GM12878 (cell line): Measurements from ENCODE around the gene YTHDF1.

Experiments used
- CREM ChIP-seq: IDR thresholded peaks from 2 replicates; pipeline ENCODE4 v1.6.1; 2014; ENCODE audit warnings: antibody characterized with exemption, low read depth
- ETV6 ChIP-seq, 2 experiments: fragments of 450-650 bp in 1 of 2; IDR thresholded peaks in 1 of 2; conservative IDR thresholded peaks in 1 of 2; 2 replicates each; pipeline ENCODE4 v1.6.1; 2014; ENCODE audit warnings: antibody characterized with exemption in 1 of 2, borderline replicate concordance in 1 of 2, low read depth in 1 of 2, mild to moderate bottlenecking in 1 of 2, moderate library complexity in 1 of 2
- EZH2 ChIP-seq: IDR thresholded peaks from 2 replicates; pipeline ENCODE4 v1.6.1; 2012; ENCODE audit warnings: low read depth, mild to moderate bottlenecking, control low read depth, inconsistent platforms, low read length, borderline replicate concordance; ENCODE audit not compliant: control insufficient read depth
- HDGF ChIP-seq: fragments of 450-650 bp; IDR thresholded peaks from 2 replicates; pipeline ENCODE4 v1.6.1; 2016; ENCODE audit warnings: antibody characterized with exemption
- NBN ChIP-seq: fragments of 450-650 bp; IDR thresholded peaks from 2 replicates; pipeline ENCODE4 v1.6.1; 2016
- POLR2A ChIP-seq: IDR thresholded peaks from 2 replicates; pipeline ENCODE4 v1.6.1; 2011; ENCODE audit warnings: low read depth, mild to moderate bottlenecking, low read length
- POLR2AphosphoS5 ChIP-seq: IDR thresholded peaks from 2 replicates; pipeline ENCODE4 v1.6.1; 2011; ENCODE audit warnings: mild to moderate bottlenecking, low read length, inconsistent platforms
- RCOR1 ChIP-seq: conservative IDR thresholded peaks from 2 replicates; pipeline ENCODE4 v1.6.1; 2012; ENCODE audit warnings: low read depth, low read length, improper control_type of control experiment
- YY1 ChIP-seq: IDR thresholded peaks from 2 replicates; pipeline ENCODE4 v1.6.1; 2011; ENCODE audit warnings: low read depth, mild to moderate bottlenecking, low read length
- ZBED1 ChIP-seq: IDR thresholded peaks from 2 replicates; pipeline ENCODE4 v1.6.1; 2016; ENCODE audit warnings: borderline replicate concordance
- TF ChIP-seq, protein P1 (sequence below), 3 experiments: IDR thresholded peaks in 2 of 3; conservative IDR thresholded peaks in 1 of 3; 2 replicates each; pipeline ENCODE4 v1.5.1; 2011; ENCODE audit warnings: low read depth in 3 of 3, low read length in 3 of 3, mild to moderate bottlenecking in 3 of 3, control low read depth in 2 of 3, moderate library complexity in 2 of 3, inconsistent platforms in 1 of 3, mixed read lengths in 1 of 3; ENCODE audit not compliant: control insufficient read depth in 2 of 3, insufficient read depth in 1 of 3; ENCODE audit errors: extremely low read depth in 1 of 3
- TF ChIP-seq, protein P2 (sequence below): fragments of 450-650 bp; conservative IDR thresholded peaks from 2 replicates; pipeline ENCODE4 v1.6.1; 2017; ENCODE audit warnings: mild to moderate bottlenecking, moderate library complexity

DNA sequence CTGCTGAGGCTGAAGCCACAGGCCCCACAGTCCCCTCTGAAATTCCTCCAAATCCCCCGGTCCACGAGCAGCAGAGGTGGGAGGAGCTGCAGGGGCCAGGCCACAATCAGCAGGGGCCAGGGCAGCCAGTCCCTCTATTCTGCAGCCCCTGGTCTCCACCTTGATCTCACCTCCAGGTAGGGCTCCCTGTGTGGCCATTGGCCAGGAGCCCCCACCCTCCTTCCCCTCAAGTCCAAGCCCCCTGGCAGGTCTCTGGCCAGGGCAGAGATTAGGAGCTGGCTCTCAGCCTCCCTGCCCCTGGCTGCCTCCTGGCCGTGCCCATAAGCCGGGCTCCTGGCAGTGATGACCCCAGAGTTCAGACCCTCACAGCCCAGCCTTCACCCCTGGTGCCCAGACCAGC lies 34.7 kb downstream of the YTHDF1 start:
- TF ChIP-seq RCOR1 (no peak), YY1 (no peak), POLR2AphosphoS5 (no peak), POLR2A (no peak), EZH2 (no peak), ETV6 (conservative IDR thresholded peaks at IDR 0.05 in 1 of 2, IDR thresholded peaks at IDR 0.05 in 1 of 2; ENCODE audit: borderline replicate concordance in 1 of 2, low read depth in 1 of 2) (no peak), NBN (no peak), ZBED1 (no peak), CREM (no peak), HDGF (no peak)
- TF ChIP-seq, protein P1, sequence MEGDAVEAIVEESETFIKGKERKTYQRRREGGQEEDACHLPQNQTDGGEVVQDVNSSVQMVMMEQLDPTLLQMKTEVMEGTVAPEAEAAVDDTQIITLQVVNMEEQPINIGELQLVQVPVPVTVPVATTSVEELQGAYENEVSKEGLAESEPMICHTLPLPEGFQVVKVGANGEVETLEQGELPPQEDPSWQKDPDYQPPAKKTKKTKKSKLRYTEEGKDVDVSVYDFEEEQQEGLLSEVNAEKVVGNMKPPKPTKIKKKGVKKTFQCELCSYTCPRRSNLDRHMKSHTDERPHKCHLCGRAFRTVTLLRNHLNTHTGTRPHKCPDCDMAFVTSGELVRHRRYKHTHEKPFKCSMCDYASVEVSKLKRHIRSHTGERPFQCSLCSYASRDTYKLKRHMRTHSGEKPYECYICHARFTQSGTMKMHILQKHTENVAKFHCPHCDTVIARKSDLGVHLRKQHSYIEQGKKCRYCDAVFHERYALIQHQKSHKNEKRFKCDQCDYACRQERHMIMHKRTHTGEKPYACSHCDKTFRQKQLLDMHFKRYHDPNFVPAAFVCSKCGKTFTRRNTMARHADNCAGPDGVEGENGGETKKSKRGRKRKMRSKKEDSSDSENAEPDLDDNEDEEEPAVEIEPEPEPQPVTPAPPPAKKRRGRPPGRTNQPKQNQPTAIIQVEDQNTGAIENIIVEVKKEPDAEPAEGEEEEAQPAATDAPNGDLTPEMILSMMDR (IDR thresholded peaks at IDR 0.05 in 2 of 3, conservative IDR thresholded peaks at IDR 0.05 in 1 of 3; ENCODE audit: control insufficient read depth in 2 of 3, extremely low read depth in 1 of 3, insufficient read depth in 1 of 3, low read depth in 3 of 3, low read length in 3 of 3): no peak
- TF ChIP-seq, protein P2, sequence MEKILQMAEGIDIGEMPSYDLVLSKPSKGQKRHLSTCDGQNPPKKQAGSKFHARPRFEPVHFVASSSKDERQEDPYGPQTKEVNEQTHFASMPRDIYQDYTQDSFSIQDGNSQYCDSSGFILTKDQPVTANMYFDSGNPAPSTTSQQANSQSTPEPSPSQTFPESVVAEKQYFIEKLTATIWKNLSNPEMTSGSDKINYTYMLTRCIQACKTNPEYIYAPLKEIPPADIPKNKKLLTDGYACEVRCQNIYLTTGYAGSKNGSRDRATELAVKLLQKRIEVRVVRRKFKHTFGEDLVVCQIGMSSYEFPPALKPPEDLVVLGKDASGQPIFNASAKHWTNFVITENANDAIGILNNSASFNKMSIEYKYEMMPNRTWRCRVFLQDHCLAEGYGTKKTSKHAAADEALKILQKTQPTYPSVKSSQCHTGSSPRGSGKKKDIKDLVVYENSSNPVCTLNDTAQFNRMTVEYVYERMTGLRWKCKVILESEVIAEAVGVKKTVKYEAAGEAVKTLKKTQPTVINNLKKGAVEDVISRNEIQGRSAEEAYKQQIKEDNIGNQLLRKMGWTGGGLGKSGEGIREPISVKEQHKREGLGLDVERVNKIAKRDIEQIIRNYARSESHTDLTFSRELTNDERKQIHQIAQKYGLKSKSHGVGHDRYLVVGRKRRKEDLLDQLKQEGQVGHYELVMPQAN: no peak
